Erythroblast (primary cell): ENCODE data around the gene SERINC2.
A peak's percentile ranks its signal among the peaks of the same experiment; 100 is the strongest.

Source experiments
- DNase-seq, 2 experiments: peaks; one replicate each; lab custom pipeline; 2025; lab: John Stamatoyannopoulos, UW
- GATA1 ChIP-seq: IDR thresholded peaks from 2 replicates; pipeline ENCODE4 v1.6.1; 2011; ENCODE audit warnings: low read depth, mild to moderate bottlenecking, control low read depth, low read length, moderate library complexity
- POLR2A ChIP-seq: IDR thresholded peaks from 2 replicates; pipeline ENCODE4 v1.6.1; 2011; ENCODE audit warnings: mild to moderate bottlenecking, low read length

Gene SERINC2

DNA sequence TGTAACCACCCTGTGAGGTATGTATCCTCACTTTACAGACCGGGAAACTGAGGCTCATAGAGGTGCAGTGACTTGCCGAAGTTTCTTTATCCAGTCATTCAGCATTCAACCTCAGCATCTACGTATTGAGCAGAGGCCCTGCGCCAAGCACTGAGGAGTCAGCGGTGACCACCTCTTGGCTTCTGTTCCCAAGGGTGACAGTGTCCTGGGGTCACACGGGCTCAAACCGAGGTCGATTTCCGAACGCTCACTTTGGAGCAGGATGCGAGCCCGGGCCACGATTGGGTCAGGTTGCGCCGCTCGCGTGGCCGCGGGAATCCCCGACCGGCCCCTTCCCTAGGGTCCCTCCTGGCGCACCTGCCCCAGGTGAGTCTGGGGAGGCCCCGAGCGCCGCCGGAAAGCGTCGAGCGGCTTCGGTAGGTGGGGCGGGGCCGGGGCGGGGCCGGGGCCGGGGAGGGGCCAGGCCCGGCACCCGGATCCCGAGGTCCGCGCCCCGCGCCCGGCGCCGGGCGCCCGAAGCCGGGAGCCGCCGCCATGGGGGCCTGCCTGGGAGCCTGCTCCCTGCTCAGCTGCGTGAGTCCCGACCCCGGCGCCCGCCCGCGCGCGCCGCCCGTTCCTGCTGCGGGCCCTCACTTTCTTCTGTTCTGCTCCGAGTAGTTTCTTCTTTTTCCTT is at the start of gene SERINC2:
TSS of gene SERINC2 (plus strand) at position 482 of the 673 bp plus-strand sequence. CDS start at position 535, 53 bp downstream.
- peak in 1 of 2 experiments; percentile 49 for DNase-seq
- TF ChIP-seq GATA1 (no peak), POLR2A (peak; percentile 43)

DNA sequence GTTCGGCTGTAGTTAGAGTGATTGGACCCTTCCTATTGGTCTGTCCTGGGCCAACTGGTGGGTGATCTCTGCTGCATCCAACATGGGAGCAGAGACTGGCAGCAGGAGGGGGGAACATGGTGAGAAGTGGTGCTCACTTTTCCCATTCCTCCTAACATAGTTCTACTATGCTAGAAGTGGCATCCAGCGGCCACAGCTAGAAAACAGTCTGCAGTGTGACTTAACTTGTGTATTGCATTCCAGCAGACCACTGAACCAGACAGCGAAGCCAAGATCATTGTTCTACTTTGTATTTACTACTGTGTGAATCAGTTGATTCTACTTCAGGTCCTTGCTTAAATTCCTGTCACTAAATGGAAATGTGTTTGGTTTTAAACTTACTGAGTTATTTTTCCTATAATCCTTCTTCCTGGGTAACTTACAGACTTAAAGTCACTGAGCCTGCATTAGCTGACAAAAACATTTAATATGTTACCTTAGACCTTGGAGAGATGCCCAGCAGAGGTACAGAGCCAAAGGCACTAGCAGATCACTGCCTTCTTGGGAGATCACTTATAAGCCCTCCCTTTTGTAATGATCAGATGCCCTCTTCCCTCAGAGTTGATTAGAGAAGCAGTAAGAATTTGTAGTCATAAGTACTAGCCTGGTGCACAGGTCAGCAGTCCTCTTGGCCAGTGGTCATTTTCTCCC is 48.3 kb upstream of the SERINC2 start:
- TF ChIP-seq POLR2A (no peak), GATA1 (no peak)
- DNase-seq, result no peak

DNA sequence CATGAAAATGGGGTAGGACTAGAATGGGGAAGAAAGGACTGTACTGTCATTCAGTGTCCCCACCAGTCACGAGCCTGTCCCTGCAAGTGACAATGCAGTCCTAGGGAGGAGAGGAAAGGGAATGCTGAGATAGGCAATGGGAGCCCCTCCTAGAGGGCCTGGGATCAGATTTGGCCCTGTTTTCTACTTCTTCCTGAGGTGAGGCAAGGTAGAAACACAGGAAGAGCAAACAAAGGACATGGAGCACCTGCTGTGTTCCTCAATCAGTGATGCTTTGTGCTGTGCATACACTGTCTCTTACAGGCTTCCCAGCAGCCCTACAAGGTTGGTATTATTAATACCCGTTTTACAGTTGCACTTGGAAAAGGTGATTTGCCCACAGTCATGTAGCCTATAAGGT is 46.2 kb upstream of the SERINC2 start:
- no peak for DNase-seq
- TF ChIP-seq GATA1 (no peak), POLR2A (no peak)

DNA sequence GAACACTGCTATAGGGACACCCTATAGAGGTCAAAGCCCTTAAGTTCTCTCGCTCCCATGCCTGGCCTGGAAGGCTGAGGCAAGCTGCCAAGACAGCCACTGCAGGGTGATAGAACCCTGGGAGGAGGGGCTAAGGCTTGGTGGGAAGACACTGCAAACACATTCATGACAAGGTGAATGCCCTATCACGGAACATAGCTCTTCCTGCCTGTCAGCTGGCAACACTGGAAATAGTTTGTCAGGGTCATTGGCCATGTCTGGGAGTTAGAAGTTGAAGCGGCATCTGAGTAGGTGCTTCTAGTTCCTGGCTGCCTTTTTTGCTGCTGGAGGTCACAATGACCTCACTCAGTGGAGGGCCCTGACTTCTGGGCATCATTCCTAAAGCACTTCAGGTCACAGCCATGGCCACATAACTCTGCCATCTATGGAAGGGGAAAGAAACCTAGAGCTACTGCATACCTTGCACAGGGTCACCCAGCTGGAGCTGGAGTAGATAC is 44.4 kb upstream of the SERINC2 start:
- peak; percentile 77 to 79 for DNase-seq
- TF ChIP-seq POLR2A (no peak), GATA1 (no peak)

DNA sequence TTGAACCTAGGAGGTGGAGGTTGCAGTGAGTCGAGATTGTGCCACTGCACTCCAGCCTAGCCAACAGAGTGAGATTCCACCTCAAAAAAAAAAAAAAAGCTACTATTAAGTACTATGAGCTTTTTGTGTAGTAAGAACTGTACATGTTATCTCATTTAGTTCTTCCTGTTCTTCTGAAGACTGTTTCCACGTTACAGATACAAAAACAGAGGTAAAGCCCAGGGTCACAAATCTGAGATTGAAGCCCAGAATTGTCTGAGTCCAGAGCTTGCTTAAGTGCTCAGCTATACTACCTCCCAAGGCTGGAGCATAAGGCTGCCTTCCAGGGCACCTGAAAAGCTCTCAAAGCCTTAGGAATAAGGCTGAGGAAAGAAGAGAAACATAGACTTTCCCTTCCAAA is 43.0 kb upstream of the SERINC2 start:
- TF ChIP-seq POLR2A, result no peak
- TF ChIP-seq GATA1, result no peak
- DNase-seq, result no peak

DNA sequence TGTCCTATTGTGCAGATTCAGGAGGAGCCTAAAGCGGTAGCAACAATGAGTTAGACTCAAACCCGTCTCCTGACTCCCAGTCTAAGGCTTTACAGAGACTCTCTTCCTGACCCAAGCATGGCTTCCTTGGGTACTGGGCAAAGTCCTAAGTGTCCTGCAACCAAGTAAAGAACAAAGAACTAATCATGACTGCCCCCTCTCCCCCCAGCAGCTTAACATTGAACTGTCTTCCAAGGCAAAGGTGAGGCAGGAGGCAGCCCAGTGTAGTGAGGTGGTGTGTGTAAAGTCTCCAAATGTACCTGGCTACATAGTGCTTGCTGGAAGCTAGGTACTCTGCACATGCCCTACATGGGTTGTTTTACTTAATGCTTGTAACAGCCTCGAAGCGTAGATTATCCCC is 42.4 kb upstream of the SERINC2 start:
- TF ChIP-seq POLR2A (no peak), GATA1 (no peak)
- DNase-seq, result no peak

DNA sequence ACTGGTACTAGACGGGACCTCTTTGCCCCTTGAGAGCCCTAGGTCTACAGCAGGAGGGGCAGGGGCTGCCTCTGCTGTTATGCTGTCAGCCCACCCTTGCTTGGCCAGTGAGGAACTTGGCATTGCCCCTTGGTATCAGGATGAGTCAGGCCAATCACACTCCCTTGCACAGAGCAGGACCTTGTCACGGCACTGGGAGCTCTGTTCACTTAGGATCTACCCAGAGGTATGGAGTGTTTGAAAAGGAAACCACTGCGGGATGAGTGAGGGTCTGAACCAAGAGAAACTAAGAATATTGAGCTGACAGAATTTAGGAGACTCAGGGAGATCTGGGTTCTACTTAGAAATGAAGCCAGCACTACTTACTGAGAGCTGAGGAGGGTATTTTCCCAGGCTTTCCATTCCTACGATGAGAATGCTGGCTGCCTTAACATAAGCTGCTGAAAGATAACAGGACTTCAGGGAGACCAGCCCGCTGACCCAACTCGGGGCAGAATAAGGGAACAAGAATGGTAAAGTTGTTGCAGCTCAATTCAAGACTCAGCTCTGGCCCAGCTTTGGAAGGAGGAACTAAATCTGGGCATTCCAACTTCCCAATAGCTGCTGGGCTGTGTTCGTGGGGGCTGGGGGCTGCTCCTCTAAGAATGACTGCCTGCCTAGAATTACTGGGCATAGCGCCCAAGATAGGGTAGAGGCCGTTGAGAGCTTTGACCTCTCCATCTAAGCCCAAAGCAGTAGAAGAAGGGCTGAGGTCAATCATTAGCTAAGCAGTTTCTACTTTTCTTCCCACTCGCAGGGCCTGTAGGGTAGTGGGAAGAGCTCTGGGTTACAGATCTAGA is 41.7 kb upstream of the SERINC2 start:
- no peak for DNase-seq
- TF ChIP-seq GATA1, result no peak
- TF ChIP-seq POLR2A, result no peak

DNA sequence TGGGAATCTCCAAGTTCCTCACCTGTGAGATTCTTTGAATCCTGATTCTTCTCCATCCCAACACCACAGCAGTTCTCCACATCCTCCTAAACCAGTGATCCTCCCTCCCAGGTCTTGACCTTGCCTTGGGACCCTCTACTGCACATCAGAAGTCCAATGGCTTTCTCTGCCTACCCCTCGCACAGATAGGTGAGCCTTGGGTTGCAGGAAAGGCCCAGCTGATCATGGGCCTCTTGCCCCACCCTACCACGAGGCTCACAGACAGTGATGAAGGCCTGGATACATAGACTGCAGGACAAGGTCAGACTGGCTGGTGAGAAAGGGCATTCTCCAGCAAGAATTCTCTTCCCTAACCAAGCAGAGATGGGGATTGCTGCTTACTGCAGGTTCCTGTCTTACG is 41.0 kb upstream of the SERINC2 start:
- no peak for DNase-seq
- no peak for TF ChIP-seq POLR2A
- no peak for TF ChIP-seq GATA1

DNA sequence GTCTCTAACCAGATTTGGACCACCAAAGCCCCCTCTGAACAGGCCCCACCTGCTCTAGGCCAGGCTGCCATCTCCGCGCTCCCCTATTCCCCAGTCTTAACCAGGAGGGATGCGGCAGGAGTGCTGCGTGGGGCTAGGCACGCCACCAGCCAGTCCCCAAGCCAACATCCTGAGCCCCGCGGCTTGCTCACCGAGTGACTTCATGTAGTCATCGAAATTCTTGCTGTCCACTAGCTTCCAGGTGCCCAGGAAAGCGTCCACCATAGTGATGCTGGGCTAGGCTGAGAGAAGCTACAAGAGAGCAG is 40.3 kb upstream of the SERINC2 start:
- no peak for DNase-seq
- TF ChIP-seq GATA1 (no peak), POLR2A (no peak)

DNA sequence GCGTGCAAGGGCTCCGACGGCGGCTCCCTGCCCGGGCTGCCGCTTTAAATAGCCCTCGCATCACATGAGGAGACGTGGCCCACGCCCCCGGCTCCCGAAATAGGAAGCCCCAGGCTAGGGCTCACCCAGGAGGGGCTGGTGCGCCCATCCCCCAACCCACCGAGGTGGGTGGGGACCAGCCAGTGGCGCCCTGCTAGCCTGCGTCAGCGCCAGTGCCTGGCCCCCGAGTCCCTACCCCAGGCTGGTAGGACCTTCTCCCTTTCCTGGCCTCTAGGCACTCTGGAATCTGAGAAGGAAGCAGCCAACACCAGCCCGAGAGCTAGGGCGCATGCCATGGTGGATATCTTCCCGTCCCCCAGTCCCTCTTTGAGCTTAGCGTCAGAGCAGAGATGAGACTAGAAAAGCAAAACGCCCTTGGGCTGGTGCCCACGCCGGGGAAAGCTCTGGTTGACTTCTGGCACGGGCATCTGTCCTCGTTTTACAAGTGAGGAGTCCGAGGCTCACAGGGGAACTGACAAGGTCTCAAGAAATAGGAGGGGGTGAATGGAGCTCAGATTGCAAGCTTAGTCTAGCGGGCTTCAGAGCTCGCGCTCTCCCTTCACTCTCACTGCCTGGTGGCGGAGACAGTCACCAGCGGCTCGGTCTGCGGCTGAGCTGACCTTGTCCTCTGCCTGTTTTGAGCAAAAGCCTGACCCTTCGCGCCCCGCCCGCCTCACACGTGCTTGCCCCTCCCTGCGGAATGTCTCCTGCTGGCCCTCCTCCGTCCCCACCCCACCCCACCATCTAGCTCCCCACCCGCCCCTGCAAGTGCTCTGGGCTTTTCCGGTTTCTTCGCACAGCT is 39.7 kb upstream of the SERINC2 start, which contains the start of gene FABP3:
TSS of gene FABP3 (minus strand) at position 21 of the 841 bp plus-strand sequence. CDS start 62 bp downstream, outside the sequence.
- peak; percentile 63 to 69 for DNase-seq
- no peak for TF ChIP-seq GATA1
- TF ChIP-seq POLR2A, result no peak

DNA sequence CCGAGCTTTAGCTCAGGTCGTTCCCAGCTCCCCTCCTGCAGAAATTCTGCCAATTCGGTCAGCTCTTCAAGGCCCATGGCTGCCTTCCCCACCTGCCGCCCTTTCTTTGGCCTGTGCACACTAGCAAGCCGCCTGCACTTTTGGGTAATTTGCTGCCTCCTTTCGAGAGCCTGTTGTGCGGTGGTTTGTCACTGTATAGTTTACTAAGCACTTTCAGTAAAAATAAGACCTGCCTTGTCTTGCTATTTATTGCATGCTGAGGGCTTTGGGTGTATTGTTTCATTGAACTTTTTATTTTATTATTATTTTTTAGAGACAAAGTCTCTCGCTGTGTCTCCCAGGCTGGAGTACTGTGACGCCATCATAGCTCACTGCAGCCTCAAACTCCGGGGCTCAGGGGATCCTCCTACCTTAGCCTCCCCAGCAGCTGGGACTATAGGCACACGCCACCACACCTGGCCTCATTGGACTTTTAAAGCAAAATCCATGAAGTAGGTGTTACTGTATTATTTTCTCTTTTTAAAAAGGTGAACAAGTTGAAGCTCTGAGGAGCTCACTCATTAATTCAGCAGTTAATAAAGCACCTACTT is 39.0 kb upstream of the SERINC2 start:
- DNase-seq, result no peak
- no peak for TF ChIP-seq GATA1
- no peak for TF ChIP-seq POLR2A

DNA sequence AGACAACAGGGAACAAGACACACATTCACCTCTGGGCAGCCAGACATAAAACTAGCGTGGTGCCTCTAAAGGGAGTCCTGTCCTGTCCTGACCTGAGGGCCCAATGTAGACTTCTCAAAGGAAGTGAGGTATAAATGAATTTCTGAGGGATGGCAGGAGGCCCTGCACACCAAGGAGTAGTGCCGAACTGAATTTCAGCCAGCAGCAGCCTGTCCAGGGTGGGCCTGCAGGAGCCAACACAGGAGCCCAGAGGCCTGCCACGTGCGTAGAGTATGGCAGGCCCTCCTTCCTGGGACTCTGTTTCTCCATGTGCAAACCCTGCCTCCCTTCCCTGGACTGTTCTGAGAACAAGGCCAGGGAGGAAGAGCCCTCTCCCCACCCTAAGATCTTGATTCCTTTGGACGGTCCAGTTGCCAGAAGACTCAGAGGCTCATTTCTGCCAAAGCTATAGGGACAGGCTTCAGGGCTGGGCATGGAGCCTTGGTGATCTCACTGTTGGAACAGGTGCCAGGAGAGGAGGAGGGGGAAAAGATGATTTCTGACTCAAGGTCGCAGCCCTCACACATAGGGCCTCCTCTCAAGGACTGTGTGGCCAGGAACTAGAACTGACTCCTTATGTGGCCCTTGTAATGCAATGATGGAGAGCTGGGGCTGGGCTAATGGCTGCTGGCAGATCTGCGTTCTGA is 38.4 kb upstream of the SERINC2 start:
- no peak for DNase-seq
- TF ChIP-seq GATA1 (no peak), POLR2A (no peak)
